T-helper 2 cell treated with Interferon-gamma antibody and Interleukin-4, amounts not matched to agents 5 μg/mL and 100 μg/mL, for 36 hours (primary cell): Measurements from ENCODE around the gene RIPOR3.

Source experiments
- DNase-seq: peaks from one replicate; pipeline ENCODE4 v3.0.0; 2021; ENCODE audit warnings: low spot score
- H3K27ac Mint-ChIP-seq: one replicate; pipeline ENCODE4 v1.8.0; 2021; ENCODE audit warnings: mild to moderate bottlenecking, mixed read lengths
- H3K27me3 Mint-ChIP-seq: one replicate; pipeline ENCODE4 v1.8.0; 2021; ENCODE audit warnings: low read depth, mixed read lengths
- H3K36me3 Mint-ChIP-seq: one replicate; pipeline ENCODE4 v1.8.0; 2021; ENCODE audit warnings: low read depth, mixed read lengths
- H3K4me1 Mint-ChIP-seq: one replicate; pipeline ENCODE4 v1.8.0; 2021; ENCODE audit warnings: low read depth, mixed read lengths
- H3K4me3 Mint-ChIP-seq: one replicate; pipeline ENCODE4 v1.8.0; 2022; ENCODE audit warnings: mild to moderate bottlenecking, moderate library complexity, mixed read lengths
- H3K9me3 Mint-ChIP-seq: one replicate; pipeline ENCODE4 v1.8.0; 2021; ENCODE audit warnings: mixed read lengths

RIPOR3 gene

GRCh38 chr20:50690650-50691572, at the start of gene RIPOR3:
Gene RIPOR3, minus strand, starts transcription at chr20:50691542. Its CDS starts 414 bp downstream, at chr20:50691128.
- Mint-ChIP-seq H3K4me1 (peaks cover 8% of the 10 kb centered on the region), H3K4me3 (no peak within 1 kb of the TSS), H3K27ac (peak within 1 kb of the TSS; percentile 31), H3K36me3 (no peaks in the 10 kb centered on the region), H3K27me3 (peaks cover 49% of the 10 kb centered on the region), H3K9me3 (no peaks in the 10 kb centered on the region)
- no peak for DNase-seq

GRCh38 chr20:50737352-50737751, 46.0 kb upstream of the RIPOR3 start:
- no peak for DNase-seq
- Mint-ChIP-seq H3K4me3 (no peak overlapping the region), H3K27me3 (no peaks in the 10 kb centered on the region), H3K27ac (no peak overlapping the region), H3K9me3 (no peaks in the 10 kb centered on the region), H3K4me1 (peaks cover 24% of the 10 kb centered on the region), H3K36me3 (no peaks in the 10 kb centered on the region)

GRCh38 chr20:50735813-50736212, 44.5 kb upstream of the RIPOR3 start:
- Mint-ChIP-seq H3K4me1 (peaks cover 27% of the 10 kb centered on the region), H3K27me3 (no peaks in the 10 kb centered on the region), H3K36me3 (no peaks in the 10 kb centered on the region), H3K4me3 (no peak overlapping the region), H3K9me3 (no peaks in the 10 kb centered on the region), H3K27ac (no peak overlapping the region)
- no peak for DNase-seq

GRCh38 chr20:50734730-50735679, 43.7 kb upstream of the RIPOR3 start:
- H3K27me3 Mint-ChIP-seq, result no peaks in the 10 kb centered on the region

GRCh38 chr20:50733644-50734349, 42.5 kb upstream of the RIPOR3 start:
- H3K27me3 Mint-ChIP-seq, result no peaks in the 10 kb centered on the region
- H3K36me3 Mint-ChIP-seq, result no peaks in the 10 kb centered on the region
- no peaks in the 10 kb centered on the region for H3K9me3 Mint-ChIP-seq
- no peak overlapping the region for H3K27ac Mint-ChIP-seq
- H3K4me3 Mint-ChIP-seq, result no peak overlapping the region
- H3K4me1 Mint-ChIP-seq, result peaks cover 25% of the 10 kb centered on the region
- DNase-seq, result no peak

More at GRCh38 chr20:50734730-50735679, 43.7 kb upstream of the RIPOR3 start:
- H3K4me3 Mint-ChIP-seq, result no peak overlapping the region
- H3K4me1 Mint-ChIP-seq, result peaks cover 27% of the 10 kb centered on the region
- no peaks in the 10 kb centered on the region for H3K9me3 Mint-ChIP-seq
- H3K27ac Mint-ChIP-seq, result no peak overlapping the region
- no peak for DNase-seq
- H3K36me3 Mint-ChIP-seq, result no peaks in the 10 kb centered on the region

- peak; percentile 7 for DNase-seq
- Mint-ChIP-seq H3K27me3 (no peaks in the 10 kb centered on the region), H3K9me3 (no peaks in the 10 kb centered on the region), H3K36me3 (no peaks in the 10 kb centered on the region), H3K4me3 (peak overlapping the region; percentile 84), H3K27ac (peak overlapping the region; percentile 73), H3K4me1 (peaks cover 23% of the 10 kb centered on the region)
These were observed 40.8 kb upstream of the RIPOR3 start for GRCh38 chr20:50731930-50732690.

- peak within 1 kb of the TSS; percentile 78 for H3K27ac Mint-ChIP-seq
- H3K4me3 Mint-ChIP-seq, result peak within 1 kb of the TSS; percentile 84
- H3K36me3 Mint-ChIP-seq, result no peaks in the 10 kb centered on the region
- DNase-seq, result peak; percentile 100
- H3K27me3 Mint-ChIP-seq, result no peaks in the 10 kb centered on the region
- H3K4me1 Mint-ChIP-seq, result peaks cover 23% of the 10 kb centered on the region
- H3K9me3 Mint-ChIP-seq, result no peaks in the 10 kb centered on the region
These were observed 40.0 kb upstream of the RIPOR3 start, which contains the start of gene PARD6B for GRCh38 chr20:50731055-50731929. Gene PARD6B, plus strand, starts transcription at chr20:50731580. Its CDS starts 207 bp downstream, at chr20:50731787.

- Mint-ChIP-seq H3K27ac (peak overlapping the region; percentile 55), H3K27me3 (no peaks in the 10 kb centered on the region), H3K4me1 (peaks cover 20% of the 10 kb centered on the region), H3K9me3 (no peaks in the 10 kb centered on the region), H3K36me3 (no peaks in the 10 kb centered on the region), H3K4me3 (peak overlapping the region; percentile 81)
- DNase-seq, result no peak
These were observed 39.4 kb upstream of the RIPOR3 start for GRCh38 chr20:50730765-50731054.

GRCh38 chr20:50729901-50730764, 38.8 kb upstream of the RIPOR3 start:
- Mint-ChIP-seq H3K27me3 (no peaks in the 10 kb centered on the region), H3K4me1 (peaks cover 19% of the 10 kb centered on the region), H3K27ac (peak overlapping the region; percentile 67), H3K36me3 (no peaks in the 10 kb centered on the region), H3K4me3 (peak overlapping the region; percentile 81), H3K9me3 (no peaks in the 10 kb centered on the region)
- DNase-seq, result no peak

GRCh38 chr20:50728981-50729874, 37.9 kb upstream of the RIPOR3 start:
- Mint-ChIP-seq H3K36me3 (no peaks in the 10 kb centered on the region), H3K4me1 (peaks cover 19% of the 10 kb centered on the region), H3K27me3 (no peaks in the 10 kb centered on the region), H3K27ac (no peak overlapping the region), H3K4me3 (no peak overlapping the region), H3K9me3 (no peaks in the 10 kb centered on the region)
- DNase-seq, result no peak

GRCh38 chr20:50728486-50728980, 37.2 kb upstream of the RIPOR3 start:
- no peak for DNase-seq
- peaks cover 18% of the 10 kb centered on the region for H3K4me1 Mint-ChIP-seq
- no peak overlapping the region for H3K27ac Mint-ChIP-seq
- H3K36me3 Mint-ChIP-seq, result no peaks in the 10 kb centered on the region
- H3K27me3 Mint-ChIP-seq, result no peaks in the 10 kb centered on the region
- H3K4me3 Mint-ChIP-seq, result no peak overlapping the region
- H3K9me3 Mint-ChIP-seq, result no peaks in the 10 kb centered on the region
